ENCODE measurements around the gene UBASH3B.

Gene UBASH3B

GRCh38 chr11:122811721-122812120 lies 156.2 kb downstream of the UBASH3B start:
- no peak for TF ChIP-seq SIN3A (IDR thresholded peaks at IDR 0.05; ENCODE audit: borderline replicate concordance, insufficient read depth, low read length)
- TF ChIP-seq, protein P1, sequence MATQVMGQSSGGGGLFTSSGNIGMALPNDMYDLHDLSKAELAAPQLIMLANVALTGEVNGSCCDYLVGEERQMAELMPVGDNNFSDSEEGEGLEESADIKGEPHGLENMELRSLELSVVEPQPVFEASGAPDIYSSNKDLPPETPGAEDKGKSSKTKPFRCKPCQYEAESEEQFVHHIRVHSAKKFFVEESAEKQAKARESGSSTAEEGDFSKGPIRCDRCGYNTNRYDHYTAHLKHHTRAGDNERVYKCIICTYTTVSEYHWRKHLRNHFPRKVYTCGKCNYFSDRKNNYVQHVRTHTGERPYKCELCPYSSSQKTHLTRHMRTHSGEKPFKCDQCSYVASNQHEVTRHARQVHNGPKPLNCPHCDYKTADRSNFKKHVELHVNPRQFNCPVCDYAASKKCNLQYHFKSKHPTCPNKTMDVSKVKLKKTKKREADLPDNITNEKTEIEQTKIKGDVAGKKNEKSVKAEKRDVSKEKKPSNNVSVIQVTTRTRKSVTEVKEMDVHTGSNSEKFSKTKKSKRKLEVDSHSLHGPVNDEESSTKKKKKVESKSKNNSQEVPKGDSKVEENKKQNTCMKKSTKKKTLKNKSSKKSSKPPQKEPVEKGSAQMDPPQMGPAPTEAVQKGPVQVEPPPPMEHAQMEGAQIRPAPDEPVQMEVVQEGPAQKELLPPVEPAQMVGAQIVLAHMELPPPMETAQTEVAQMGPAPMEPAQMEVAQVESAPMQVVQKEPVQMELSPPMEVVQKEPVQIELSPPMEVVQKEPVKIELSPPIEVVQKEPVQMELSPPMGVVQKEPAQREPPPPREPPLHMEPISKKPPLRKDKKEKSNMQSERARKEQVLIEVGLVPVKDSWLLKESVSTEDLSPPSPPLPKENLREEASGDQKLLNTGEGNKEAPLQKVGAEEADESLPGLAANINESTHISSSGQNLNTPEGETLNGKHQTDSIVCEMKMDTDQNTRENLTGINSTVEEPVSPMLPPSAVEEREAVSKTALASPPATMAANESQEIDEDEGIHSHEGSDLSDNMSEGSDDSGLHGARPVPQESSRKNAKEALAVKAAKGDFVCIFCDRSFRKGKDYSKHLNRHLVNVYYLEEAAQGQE (IDR thresholded peaks at IDR 0.05; ENCODE audit: insufficient read depth in 1 of 2, low read depth in 2 of 2, low read length in 2 of 2) = no peak
- no peak for TF ChIP-seq TAF1 (IDR thresholded peaks at IDR 0.05; ENCODE audit: borderline replicate concordance, insufficient read depth, low read length)
- TF ChIP-seq POLR2AphosphoS5 (IDR thresholded peaks at IDR 0.05; ENCODE audit: low read depth, low read length) = no peak
- no peak for TF ChIP-seq FOXP2 (optimal IDR thresholded peaks at IDR 0.05; ENCODE audit: borderline replicate concordance, extremely low read depth, extremely low read length, insufficient read depth)

GRCh38 chr11:122812638-122813037 lies 157.1 kb downstream of the UBASH3B start:
- TF ChIP-seq SIN3A (IDR thresholded peaks at IDR 0.05; ENCODE audit: borderline replicate concordance, insufficient read depth, low read length) (no peak), TAF1 (IDR thresholded peaks at IDR 0.05; ENCODE audit: borderline replicate concordance, insufficient read depth, low read length) (no peak), POLR2AphosphoS5 (IDR thresholded peaks at IDR 0.05; ENCODE audit: low read depth, low read length) (peak; percentile 45; the same call in 1 of the 2 replicates)

DNA sequence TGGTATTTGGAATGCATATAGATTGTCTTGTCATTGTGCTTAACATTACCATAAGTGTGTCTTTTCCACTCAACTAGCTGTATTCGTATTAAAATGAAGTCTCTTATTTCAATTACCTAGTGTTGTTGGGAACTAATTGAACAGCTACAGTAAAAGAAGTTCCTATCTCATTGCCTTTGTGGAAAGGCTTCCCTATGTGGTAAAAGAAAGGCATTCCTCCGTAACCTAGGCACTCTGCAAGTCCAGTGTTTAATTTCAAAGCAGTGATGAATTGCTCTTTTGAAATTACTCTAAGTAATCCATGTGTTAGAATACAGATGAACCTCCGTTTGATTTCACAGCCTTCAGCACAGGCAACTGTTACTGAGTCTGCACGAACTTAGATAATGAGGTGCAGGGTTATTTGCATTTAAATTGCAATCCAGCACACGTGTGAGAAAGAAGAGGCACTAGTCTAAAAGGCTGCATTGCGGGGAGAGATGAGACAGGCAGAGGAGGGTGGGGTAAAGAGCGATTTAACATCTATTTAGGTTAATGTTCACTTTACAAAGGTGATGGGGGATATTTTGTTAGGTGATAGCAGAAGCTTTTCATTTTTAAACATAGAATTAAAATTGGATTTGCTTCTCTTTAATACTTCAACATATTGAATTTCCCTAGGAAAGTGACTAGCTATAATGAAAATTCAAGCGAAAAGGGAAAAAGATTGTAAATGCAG lies 157.8 kb downstream of the UBASH3B start:
- TF ChIP-seq FOXP2 (optimal IDR thresholded peaks at IDR 0.05; ENCODE audit: borderline replicate concordance, extremely low read depth, extremely low read length, insufficient read depth) (no peak), SIN3A (IDR thresholded peaks at IDR 0.05; ENCODE audit: borderline replicate concordance, insufficient read depth, low read length) (no peak), TAF1 (IDR thresholded peaks at IDR 0.05; ENCODE audit: borderline replicate concordance, insufficient read depth, low read length) (no peak), POLR2AphosphoS5 (IDR thresholded peaks at IDR 0.05; ENCODE audit: low read depth, low read length) (no peak; the same call in none of the 2 replicates)
- TF ChIP-seq, protein P1 (IDR thresholded peaks at IDR 0.05; ENCODE audit: insufficient read depth in 1 of 2, low read depth in 2 of 2, low read length in 2 of 2) = no peak

GRCh38 chr11:122813894-122814270 lies 158.4 kb downstream of the UBASH3B start:
- TF ChIP-seq SIN3A (IDR thresholded peaks at IDR 0.05; ENCODE audit: borderline replicate concordance, insufficient read depth, low read length) = no peak
- no peak; the same call in 1 of the 2 replicates for TF ChIP-seq POLR2AphosphoS5 (IDR thresholded peaks at IDR 0.05; ENCODE audit: low read depth, low read length)
- no peak for TF ChIP-seq TAF1 (IDR thresholded peaks at IDR 0.05; ENCODE audit: borderline replicate concordance, insufficient read depth, low read length)
- TF ChIP-seq, protein P1 (IDR thresholded peaks at IDR 0.05; ENCODE audit: insufficient read depth in 1 of 2, low read depth in 2 of 2, low read length in 2 of 2) = no peak
- no peak for TF ChIP-seq FOXP2 (optimal IDR thresholded peaks at IDR 0.05; ENCODE audit: borderline replicate concordance, extremely low read depth, extremely low read length, insufficient read depth)

GRCh38 chr11:122814401-122814800 lies 158.9 kb downstream of the UBASH3B start:
- TF ChIP-seq, protein P1 (IDR thresholded peaks at IDR 0.05; ENCODE audit: insufficient read depth in 1 of 2, low read depth in 2 of 2, low read length in 2 of 2) = no peak
- TF ChIP-seq POLR2AphosphoS5 (IDR thresholded peaks at IDR 0.05; ENCODE audit: low read depth, low read length) (no peak), SIN3A (IDR thresholded peaks at IDR 0.05; ENCODE audit: borderline replicate concordance, insufficient read depth, low read length) (no peak), TAF1 (IDR thresholded peaks at IDR 0.05; ENCODE audit: borderline replicate concordance, insufficient read depth, low read length) (no peak), FOXP2 (optimal IDR thresholded peaks at IDR 0.05; ENCODE audit: borderline replicate concordance, extremely low read depth, extremely low read length, insufficient read depth) (no peak)

Data from PFSK-1 (cell line).